ENCODE measurements around the gene DLD.
"Not testable (repeated sequence)": the region's sequence is repeated elsewhere in the genome, so short reads cannot be mapped to it uniquely, and the experiment has no call there.

Gene DLD

DNA sequence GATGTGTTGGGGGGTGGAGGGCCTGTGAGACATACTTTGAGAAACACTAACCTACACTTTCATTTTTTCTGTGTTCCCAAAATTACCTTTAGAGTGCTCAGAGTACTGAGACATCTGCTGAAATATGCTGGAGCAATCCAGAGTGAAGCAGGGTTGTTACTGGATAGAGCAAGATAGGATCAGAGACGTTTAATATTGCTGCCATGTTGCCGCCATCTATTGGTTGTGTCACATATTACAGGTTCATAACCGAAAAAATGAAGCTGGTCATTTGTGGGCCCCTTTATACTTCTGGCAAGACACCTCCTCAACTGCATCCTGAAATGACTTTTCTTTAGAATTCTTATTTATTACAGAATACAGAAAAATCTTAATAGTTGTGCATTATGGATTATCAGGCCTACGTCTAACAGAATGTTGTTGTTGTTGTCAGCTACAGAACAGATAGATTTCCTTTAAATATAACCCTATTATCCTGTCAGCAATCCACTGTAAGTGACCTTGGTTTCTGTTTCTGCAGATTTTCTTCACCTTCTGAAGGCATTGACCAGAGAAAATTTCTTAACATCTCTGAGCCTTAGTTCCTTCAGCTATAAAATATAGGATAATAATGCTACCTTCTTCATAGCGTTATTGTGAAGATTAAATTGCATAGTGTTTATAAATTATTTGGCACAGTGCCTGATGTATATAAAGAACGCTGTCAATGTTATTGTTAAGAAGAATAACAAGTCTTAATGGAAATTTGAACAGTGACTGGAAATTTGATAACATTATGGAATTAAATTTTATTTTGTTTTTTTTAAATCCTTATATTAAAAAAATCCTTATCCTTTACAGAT is 16.2 kb upstream of the DLD start:
- peak; percentile 45 for DNase-seq

DNA sequence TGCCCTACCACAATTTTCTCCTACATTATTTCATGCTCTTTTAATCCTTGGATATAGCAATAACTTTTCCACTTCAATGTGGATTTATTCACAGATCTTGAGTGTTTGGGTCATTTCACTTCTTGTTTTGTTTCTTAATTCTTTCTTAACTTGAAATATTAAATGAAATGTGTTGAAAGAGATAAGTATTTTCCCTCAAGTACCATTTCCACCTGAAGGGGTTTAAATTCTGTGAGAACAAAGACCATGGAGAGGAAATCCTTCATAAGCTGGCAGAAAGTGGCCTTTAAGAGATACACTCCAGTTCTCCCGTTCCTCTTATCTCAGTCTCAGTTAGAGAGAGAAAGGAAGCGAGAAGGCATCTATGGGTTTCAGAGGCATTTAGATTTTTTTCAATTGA is 14.1 kb upstream of the DLD start:
- no peak for DNase-seq

- no peak for DNase-seq
Observed at GRCh38 chr7:107877731-107878382, 13.1 kb upstream of the DLD start.

DNA sequence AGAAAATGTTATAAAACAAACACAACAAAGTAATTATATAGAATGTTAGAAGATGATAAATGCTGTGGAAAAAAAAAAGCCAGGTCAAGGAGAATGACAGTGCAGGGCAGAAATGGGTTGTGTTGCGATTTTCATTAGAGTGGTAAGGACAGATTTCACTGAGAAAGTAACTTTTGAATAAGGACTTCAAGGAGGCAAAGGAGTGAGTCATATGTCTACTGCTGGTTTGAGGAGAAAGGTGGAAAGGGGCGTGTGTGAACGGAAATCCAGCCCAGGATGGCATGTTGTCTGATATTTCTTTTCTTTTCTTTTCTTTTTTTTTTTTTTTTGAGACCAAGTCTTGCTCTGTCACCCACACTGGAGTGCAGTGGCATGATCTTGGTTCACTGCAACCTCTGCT is 12.3 kb upstream of the DLD start:
- no peak for DNase-seq

GRCh38 chr7:107879400-107880035 is 11.5 kb upstream of the DLD start:
- DNase-seq: peak; percentile 50

- DNase-seq: no peak
Observed at GRCh38 chr7:107882766-107883165, 8.2 kb upstream of the DLD start.

DNA sequence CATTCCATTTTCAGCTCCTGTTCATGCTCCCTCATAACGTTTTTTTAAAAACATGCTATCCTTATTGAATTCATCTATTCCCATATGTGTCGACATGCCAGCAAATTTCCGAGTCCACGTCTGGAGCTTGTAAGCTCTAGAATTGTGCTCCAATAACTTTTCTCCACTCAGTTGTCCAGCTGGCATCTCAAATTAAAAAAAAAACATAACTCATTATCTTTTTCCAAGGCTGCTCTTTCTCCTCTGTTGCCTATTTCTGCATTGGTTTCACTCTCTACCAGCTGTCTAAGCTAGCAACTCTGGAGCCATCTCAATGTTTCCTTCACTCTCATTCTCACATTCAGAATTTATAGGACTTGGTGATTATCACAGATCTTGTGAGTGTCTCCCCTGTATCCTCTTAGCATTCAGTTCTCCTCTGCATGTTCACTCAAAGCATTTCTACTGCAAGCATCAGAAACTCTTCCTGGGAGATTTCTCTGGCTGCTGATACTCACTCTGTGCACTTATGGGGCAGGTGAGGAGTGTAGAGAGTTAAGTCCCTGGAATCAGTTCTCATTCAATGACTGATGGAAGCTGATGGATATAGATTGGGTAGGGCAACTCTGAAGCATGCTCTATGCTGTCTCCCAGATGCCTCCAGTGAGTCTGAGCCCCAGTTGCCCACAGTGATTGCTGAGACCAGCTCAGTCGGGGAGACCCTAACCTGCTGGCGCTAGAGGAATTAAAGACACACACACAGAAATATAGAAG is 6.7 kb upstream of the DLD start:
- no peak for DNase-seq

DNA sequence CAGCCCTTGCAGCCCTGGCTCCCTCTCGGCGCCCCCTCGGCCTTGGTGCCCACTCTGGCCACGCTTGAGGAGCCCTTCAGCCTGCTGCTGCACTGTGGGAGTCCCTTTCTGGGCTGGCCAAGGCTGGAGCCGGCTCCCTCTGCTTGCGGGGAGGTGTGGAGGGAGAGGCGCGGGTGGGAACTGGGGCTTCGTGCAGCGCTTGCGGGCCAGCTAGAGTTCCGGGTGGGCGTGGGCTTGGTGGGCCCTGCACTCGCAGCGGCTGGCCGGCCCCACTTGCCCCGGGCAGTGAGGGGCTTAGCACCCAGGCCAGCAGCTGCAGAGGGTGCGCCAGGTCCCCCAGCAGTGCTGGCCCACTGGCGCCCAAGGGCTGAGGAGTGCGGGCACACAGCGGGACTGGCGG is 3.2 kb upstream of the DLD start:
- not testable (repeated sequence) for DNase-seq

DNA sequence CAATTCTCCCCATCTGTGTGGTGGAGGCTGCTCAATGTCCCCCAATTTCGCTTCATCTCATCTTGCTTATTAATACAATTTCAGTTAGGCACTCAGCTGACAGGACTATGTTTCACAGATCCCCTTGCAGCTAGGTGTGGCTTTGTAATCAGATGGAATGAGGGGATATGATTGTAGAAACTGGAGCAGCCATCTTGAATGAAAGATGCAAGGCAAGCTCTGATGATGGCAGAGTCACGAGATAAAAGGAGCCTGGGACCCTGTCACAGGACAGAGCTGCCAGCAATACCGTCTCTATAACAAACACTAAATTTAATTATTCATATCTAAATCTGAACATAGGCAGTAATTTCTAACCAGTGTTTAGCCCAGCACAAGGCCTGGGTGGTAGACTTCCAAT is 991 bp upstream of the DLD start:
- no peak for DNase-seq

- no peak for DNase-seq
Observed at GRCh38 chr7:107890493-107890961, 456 bp upstream of the DLD start.

- DNase-seq: peak; percentile 35
Observed at GRCh38 chr7:107891636-107892366, 818 bp downstream of the DLD start.

DNA sequence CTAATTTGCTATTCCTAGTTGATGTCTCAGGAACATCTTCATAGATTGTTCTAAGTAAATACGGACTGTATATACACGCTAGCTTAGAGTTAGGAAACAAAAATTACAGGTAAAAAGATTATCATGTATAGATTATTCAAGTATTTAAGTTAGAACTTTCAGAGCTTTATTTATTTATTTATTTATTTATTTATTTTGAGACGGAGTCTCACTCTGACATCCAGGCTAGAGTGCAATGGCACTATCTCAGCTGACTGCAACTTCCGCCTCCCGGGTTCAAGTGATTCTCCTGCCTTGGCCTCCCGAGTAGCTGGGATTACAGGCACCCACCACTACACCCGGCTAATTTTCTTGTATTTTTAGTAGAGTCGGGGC is 1.4 kb downstream of the DLD start:
- not testable (repeated sequence) for DNase-seq

GRCh38 chr7:107898997-107899594 is 8.1 kb downstream of the DLD start:
- no peak for DNase-seq

DNA sequence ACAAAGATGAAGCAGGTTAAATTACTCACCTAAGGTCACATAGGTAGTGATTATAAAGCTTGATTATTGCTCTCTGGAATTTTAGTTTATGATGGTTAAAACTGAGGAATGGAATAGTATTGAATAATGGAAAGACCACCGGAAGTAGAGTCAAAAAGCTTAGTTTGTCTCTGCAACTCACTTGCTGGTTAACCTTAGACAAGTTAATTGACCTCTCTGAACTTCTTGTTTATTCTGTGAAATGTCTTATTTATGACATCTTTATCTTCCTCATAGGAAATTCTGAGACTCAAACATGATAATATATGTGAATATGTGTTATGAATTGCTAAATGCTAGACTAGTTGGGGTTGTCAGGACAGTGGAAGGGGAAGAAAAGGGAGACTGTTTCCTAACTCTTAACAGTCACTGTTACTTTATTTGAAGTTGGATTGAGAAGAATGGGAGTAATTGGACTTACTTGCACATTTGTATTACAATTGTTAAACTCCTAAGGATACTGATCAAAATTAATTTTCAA is 9.6 kb downstream of the DLD start:
- no peak for DNase-seq

- no peak for DNase-seq
Observed at GRCh38 chr7:107902381-107902780, 11.4 kb downstream of the DLD start.

- no peak for DNase-seq
Observed at GRCh38 chr7:107907790-107908189, 16.8 kb downstream of the DLD start.

- DNase-seq: no peak
Observed at GRCh38 chr7:107909445-107909844, 18.5 kb downstream of the DLD start.

- DNase-seq: no peak
Observed at GRCh38 chr7:107911981-107912380, 21.0 kb downstream of the DLD start.

- DNase-seq: no peak
Observed at GRCh38 chr7:107913851-107914250, 22.9 kb downstream of the DLD start.

DNA sequence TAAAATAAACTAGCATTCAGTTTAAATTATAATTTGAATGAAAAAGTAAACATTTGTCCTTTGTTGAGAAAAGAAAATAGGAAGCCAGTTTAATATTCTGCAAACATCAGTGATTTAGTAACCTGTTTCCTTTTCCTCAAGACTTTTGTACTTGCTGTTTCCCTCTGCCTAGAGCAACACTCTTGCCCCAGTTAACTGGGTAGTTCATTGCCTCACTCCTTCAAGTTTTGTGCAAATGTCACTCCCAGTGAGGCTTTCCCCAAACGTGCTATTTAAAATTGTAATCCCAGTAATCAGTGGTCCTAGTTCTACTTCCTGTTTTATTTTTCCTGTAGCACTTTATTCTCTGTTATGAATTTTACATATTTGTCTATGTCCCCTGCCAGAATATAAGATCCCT is 23.8 kb downstream of the DLD start:
- DNase-seq: no peak

GRCh38 chr7:107915541-107915940 is 24.6 kb downstream of the DLD start:
- no peak for DNase-seq
